ENCODE measurements around the gene DENND4A. TPM values are rescaled to one million over a fixed set of nuclear protein-coding genes. Genes with fewer than 3 reads are reported as not detected.

The DENND4A gene
- total and polyA plus RNA-seq, 9 of the 15 experiments (the other 6 are each of a cell fraction or from before 2014, with no cell fraction given) = 6.8 to 32.3 (median 19.9) TPM

DNA sequence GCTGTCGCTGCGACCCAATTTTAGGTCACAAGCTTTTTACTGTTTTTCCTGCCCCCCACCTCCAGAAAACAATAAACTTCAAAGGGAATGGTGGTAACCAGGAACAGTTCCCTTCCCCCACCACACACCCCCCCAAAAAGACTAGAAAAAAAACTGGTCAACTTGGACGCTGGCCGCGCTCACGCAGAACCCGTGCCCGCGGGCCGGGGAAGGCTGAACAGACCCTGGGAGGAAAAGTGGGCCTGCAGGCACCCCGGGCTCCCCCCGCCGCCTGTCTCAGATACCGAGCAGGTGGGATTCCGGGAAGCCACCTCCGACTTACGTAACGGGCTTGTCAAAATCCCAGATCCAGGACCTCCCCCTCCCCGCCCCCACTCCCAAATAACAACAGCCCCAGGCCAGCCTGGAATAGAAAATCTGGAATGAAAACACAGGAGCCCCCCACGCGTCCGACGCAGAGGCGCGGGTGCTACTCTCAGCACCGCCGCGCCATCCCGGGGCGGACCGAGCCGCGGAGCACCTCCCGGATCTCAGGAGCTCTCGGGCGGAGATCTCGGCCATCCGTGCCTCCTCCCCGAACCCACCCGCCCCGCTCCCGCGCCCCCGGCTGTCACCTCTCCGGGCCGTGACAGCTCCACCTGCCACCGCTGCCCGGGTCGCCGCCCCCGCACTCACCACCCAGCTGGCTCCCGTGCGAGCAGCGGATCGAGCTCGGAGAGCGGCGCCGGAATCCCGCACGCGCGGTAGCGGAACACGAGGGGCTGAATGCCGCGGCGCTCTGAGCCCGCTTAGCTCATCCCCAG lies 557 bp downstream of the DENND4A start (continued):
- TF ChIP-seq, protein P1, sequence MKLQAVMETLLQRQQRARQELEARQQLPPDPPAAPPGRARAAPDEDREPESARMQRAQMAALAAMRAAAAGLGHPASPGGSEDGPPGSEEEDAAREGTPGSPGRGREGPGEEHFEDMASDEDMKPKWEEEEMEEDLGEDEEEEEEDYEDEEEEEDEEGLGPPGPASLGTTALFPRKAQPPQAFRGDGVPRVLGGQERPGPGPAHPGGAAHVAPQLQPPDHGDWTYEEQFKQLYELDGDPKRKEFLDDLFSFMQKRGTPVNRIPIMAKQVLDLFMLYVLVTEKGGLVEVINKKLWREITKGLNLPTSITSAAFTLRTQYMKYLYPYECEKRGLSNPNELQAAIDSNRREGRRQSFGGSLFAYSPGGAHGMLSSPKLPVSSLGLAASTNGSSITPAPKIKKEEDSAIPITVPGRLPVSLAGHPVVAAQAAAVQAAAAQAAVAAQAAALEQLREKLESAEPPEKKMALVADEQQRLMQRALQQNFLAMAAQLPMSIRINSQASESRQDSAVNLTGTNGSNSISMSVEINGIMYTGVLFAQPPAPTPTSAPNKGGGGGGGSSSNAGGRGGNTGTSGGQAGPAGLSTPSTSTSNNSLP (IDR thresholded peaks at IDR 0.05; ENCODE audit: borderline replicate concordance, low read depth, low read length) = no peak
- TF ChIP-seq, protein P2, sequence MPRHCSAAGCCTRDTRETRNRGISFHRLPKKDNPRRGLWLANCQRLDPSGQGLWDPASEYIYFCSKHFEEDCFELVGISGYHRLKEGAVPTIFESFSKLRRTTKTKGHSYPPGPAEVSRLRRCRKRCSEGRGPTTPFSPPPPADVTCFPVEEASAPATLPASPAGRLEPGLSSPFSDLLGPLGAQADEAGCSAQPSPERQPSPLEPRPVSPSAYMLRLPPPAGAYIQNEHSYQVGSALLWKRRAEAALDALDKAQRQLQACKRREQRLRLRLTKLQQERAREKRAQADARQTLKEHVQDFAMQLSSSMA (CRISPR knock-in tag; IDR thresholded peaks at IDR 0.05) = no peak
- TF ChIP-seq, protein P3, sequence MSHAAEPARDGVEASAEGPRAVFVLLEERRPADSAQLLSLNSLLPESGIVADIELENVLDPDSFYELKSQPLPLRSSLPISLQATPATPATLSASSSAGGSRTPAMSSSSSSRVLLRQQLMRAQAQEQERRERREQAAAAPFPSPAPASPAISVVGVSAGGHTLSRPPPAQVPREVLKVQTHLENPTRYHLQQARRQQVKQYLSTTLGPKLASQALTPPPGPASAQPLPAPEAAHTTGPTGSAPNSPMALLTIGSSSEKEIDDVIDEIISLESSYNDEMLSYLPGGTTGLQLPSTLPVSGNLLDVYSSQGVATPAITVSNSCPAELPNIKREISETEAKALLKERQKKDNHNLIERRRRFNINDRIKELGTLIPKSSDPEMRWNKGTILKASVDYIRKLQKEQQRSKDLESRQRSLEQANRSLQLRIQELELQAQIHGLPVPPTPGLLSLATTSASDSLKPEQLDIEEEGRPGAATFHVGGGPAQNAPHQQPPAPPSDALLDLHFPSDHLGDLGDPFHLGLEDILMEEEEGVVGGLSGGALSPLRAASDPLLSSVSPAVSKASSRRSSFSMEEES (CRISPR knock-in tag; IDR thresholded peaks at IDR 0.05) = no peak
- TF ChIP-seq CXXC5 (CRISPR knock-in tag; IDR thresholded peaks at IDR 0.05) (peak; percentile 69), BRCA1 (IDR thresholded peaks at IDR 0.05) (no peak), BRCA1 (CRISPR knock-in tag; IDR thresholded peaks at IDR 0.05) (no peak), NONO (IDR thresholded peaks at IDR 0.05; ENCODE audit: low read depth in 2 of 2, low read length in 1 of 2) (peak in 1 of 2 experiments; percentile 42; a peak in 1 of 4 replicates), CBFA2T3 (IDR thresholded peaks at IDR 0.05) (no peak), SAFB (IDR thresholded peaks at IDR 0.05; ENCODE audit: borderline replicate concordance, low read depth, low read length) (peak; percentile 96), HCFC1 (IDR thresholded peaks at IDR 0.05; ENCODE audit: low read depth, low read length) (no peak), NEUROD1 (IDR thresholded peaks at IDR 0.05; ENCODE audit: borderline replicate concordance, low read depth, low read length, partially characterized antibody) (no peak), ZNF146 (CRISPR knock-in tag; IDR thresholded peaks at IDR 0.05; ENCODE audit: unreplicated experiment) (no peak), ZBTB1 (CRISPR knock-in tag; IDR thresholded peaks at IDR 0.05; ENCODE audit: borderline replicate concordance, low read depth) (no peak), POLR2AphosphoS2 (IDR thresholded peaks at IDR 0.05; ENCODE audit: low read length) (no peak)
- TF ChIP-seq, protein P4, sequence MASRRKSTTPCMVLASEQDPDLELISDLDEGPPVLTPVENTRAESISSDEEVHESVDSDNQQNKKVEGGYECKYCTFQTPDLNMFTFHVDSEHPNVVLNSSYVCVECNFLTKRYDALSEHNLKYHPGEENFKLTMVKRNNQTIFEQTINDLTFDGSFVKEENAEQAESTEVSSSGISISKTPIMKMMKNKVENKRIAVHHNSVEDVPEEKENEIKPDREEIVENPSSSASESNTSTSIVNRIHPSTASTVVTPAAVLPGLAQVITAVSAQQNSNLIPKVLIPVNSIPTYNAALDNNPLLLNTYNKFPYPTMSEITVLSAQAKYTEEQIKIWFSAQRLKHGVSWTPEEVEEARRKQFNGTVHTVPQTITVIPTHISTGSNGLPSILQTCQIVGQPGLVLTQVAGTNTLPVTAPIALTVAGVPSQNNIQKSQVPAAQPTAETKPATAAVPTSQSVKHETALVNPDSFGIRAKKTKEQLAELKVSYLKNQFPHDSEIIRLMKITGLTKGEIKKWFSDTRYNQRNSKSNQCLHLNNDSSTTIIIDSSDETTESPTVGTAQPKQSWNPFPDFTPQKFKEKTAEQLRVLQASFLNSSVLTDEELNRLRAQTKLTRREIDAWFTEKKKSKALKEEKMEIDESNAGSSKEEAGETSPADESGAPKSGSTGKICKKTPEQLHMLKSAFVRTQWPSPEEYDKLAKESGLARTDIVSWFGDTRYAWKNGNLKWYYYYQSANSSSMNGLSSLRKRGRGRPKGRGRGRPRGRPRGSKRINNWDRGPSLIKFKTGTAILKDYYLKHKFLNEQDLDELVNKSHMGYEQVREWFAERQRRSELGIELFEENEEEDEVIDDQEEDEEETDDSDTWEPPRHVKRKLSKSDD (conservative IDR thresholded peaks at IDR 0.05; ENCODE audit: low read length) = no peak
- TF ChIP-seq, protein P5, sequence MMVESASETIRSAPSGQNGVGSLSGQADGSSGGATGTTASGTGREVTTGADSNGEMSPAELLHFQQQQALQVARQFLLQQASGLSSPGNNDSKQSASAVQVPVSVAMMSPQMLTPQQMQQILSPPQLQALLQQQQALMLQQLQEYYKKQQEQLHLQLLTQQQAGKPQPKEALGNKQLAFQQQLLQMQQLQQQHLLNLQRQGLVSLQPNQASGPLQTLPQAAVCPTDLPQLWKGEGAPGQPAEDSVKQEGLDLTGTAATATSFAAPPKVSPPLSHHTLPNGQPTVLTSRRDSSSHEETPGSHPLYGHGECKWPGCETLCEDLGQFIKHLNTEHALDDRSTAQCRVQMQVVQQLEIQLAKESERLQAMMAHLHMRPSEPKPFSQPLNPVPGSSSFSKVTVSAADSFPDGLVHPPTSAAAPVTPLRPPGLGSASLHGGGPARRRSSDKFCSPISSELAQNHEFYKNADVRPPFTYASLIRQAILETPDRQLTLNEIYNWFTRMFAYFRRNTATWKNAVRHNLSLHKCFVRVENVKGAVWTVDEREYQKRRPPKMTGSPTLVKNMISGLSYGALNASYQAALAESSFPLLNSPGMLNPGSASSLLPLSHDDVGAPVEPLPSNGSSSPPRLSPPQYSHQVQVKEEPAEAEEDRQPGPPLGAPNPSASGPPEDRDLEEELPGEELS (CRISPR knock-in tag; IDR thresholded peaks at IDR 0.05; ENCODE audit: borderline replicate concordance) = 0 out of 2 replicates have a peak, but pooled peaks have one; percentile 50
- TF ChIP-seq, protein P6, sequence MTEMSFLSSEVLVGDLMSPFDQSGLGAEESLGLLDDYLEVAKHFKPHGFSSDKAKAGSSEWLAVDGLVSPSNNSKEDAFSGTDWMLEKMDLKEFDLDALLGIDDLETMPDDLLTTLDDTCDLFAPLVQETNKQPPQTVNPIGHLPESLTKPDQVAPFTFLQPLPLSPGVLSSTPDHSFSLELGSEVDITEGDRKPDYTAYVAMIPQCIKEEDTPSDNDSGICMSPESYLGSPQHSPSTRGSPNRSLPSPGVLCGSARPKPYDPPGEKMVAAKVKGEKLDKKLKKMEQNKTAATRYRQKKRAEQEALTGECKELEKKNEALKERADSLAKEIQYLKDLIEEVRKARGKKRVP (CRISPR knock-in tag; IDR thresholded peaks at IDR 0.05) = no peak
